SK-N-SH treated with all-trans-retinoic acid at 6 μM for 48 hours (cell line): Measurements from ENCODE around the gene STRA6.

Experiments
- ARNTL ChIP-seq: fragments of 450-650 bp; formaldehyde crosslinking; IDR thresholded peaks from 2 replicates; pipeline ENCODE4 v1.5.0; 2020; ENCODE audit warnings: low read depth, mild to moderate bottlenecking, moderate library complexity, borderline replicate concordance
- BACH2 ChIP-seq: fragments of 250-450 bp; sonication (Bioruptor Pico); IDR thresholded peaks from 2 replicates; pipeline ENCODE4 v1.9.0; 2021; ENCODE audit warnings: mild to moderate bottlenecking, borderline replicate concordance
- PPARA ChIP-seq: fragments of 250-450 bp; sonication (Bioruptor Pico); IDR thresholded peaks from 2 replicates; pipeline ENCODE4 v1.5.0; 2020; ENCODE audit warnings: mild to moderate bottlenecking, borderline replicate concordance
- ZNF8 ChIP-seq: fragments of 450-650 bp; formaldehyde crosslinking; IDR thresholded peaks from 2 replicates; pipeline ENCODE4 v1.5.0; 2020; ENCODE audit warnings: mild to moderate bottlenecking, moderate library complexity
- TF ChIP-seq, protein P1 (sequence below): fragments of 250-450 bp; sonication (Bioruptor Pico); IDR thresholded peaks from 2 replicates; pipeline ENCODE4 v1.8.0; 2020; ENCODE audit warnings: mild to moderate bottlenecking, moderate library complexity, borderline replicate concordance

DNA sequence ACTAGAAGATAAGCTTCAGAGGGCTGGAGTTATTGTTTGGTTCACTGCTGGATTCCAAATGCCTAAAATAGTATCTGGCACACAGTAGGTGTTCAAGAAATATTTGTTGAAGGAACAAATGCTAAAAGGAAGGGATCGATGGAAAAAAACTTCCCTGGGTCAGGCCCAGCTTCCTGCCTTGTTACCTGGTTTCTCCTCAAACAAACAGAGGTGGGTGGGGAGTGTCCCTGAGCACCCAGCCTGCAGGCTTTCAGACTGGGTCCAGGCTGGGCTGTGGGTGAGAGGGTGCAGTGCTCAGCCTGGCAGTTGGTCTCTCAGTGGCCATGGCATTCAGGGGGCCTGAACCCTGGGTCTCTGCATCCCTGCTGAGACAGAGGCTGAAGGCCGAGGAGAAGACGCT, 14.4 kb upstream of the STRA6 start:
- TF ChIP-seq ZNF8: no peak
- TF ChIP-seq BACH2: no peak
- TF ChIP-seq ARNTL (CRISPR knock-in tag): no peak
- TF ChIP-seq PPARA (CRISPR knock-in tag): no peak
- TF ChIP-seq, protein P1, sequence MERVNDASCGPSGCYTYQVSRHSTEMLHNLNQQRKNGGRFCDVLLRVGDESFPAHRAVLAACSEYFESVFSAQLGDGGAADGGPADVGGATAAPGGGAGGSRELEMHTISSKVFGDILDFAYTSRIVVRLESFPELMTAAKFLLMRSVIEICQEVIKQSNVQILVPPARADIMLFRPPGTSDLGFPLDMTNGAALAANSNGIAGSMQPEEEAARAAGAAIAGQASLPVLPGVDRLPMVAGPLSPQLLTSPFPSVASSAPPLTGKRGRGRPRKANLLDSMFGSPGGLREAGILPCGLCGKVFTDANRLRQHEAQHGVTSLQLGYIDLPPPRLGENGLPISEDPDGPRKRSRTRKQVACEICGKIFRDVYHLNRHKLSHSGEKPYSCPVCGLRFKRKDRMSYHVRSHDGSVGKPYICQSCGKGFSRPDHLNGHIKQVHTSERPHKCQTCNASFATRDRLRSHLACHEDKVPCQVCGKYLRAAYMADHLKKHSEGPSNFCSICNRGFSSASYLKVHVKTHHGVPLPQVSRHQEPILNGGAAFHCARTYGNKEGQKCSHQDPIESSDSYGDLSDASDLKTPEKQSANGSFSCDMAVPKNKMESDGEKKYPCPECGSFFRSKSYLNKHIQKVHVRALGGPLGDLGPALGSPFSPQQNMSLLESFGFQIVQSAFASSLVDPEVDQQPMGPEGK (CRISPR knock-in tag): no peak
